Adrenal gland (tissue), 5 donors: ENCODE results near the gene ZSCAN18.

ENCODE experiments used
- CTCF ChIP-seq, 6 experiments: fragments of 450-650 bp in 4 of 6; fragments of 200-600 bp in 2 of 6; sonication (generic) in 1 of 6; IDR thresholded peaks; 1 replicate in 5 of 6; 2 replicates in 1 of 6; pipeline versions ENCODE4 v1.5.1 to v1.8.0; 2016 to 2021; ENCODE audit warnings: antibody characterized with exemption in 6 of 6, mild to moderate bottlenecking in 2 of 6, moderate library complexity in 1 of 6
- POLR2A ChIP-seq, 2 donors: fragments of 450-650 bp; IDR thresholded peaks; one replicate each; pipeline ENCODE4 v1.6.1; 2017; ENCODE audit warnings: antibody characterized with exemption in 2 of 2, mild to moderate bottlenecking in 2 of 2, moderate library complexity in 1 of 2
- donor health status: DM: no; HTN: no; CAD: no.

DNA sequence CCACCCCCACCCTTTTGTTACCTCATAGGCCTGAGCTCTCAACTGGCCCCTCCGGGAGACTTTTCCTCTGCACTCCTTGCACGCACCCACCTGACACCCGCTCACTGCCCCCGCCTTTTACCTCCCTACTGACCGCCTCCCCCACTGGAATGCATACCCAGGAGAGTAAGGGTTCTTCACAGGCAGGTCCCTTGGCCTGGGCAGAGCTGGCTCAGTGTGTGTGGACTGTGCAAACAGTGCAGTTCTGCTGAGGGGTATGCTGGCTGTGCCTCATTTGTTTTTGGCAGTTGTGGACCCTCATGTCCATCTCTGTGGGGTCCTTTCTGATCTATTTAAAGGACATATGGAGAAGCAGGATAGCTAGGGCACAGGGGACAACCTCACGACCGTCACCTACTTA, 5.0 kb downstream of the ZSCAN18 start:
- TF ChIP-seq POLR2A (IDR thresholded peaks at IDR 0.05) (no peak), CTCF (IDR thresholded peaks at IDR 0.05) (no peak)
